Mucosa of rectum (tissue), 2 donors: ENCODE measurements around the gene ZSCAN2.
"Not testable (repeated sequence)": the region's sequence is repeated elsewhere in the genome, so short reads cannot be mapped to it uniquely, and the experiment has no call there.

Experiments
- H3K27ac ChIP-seq, 2 donors: one replicate each; pipeline ENCODE4 v1.7.0; 2013; ENCODE audit warnings: inconsistent platforms in 2 of 2, low read depth in 2 of 2, low read length in 2 of 2
- H3K27me3 ChIP-seq, 2 donors: one replicate each; pipeline ENCODE4 v1.7.0; 2013; ENCODE audit warnings: low read length in 2 of 2; ENCODE audit not compliant: control insufficient read depth in 2 of 2, insufficient read depth in 2 of 2
- H3K36me3 ChIP-seq, 2 donors: one replicate each; pipeline ENCODE4 v1.7.0; 2013; ENCODE audit warnings: low read length in 2 of 2; ENCODE audit not compliant: control insufficient read depth in 2 of 2, insufficient read depth in 2 of 2
- H3K4me1 ChIP-seq, 2 donors: one replicate each; pipeline ENCODE4 v1.7.0; 2013; ENCODE audit warnings: low read length in 2 of 2, mild to moderate bottlenecking in 1 of 2; ENCODE audit not compliant: control insufficient read depth in 2 of 2, insufficient read depth in 2 of 2
- H3K4me3 ChIP-seq, 2 donors: one replicate each; pipeline ENCODE4 v1.7.0; 2013; ENCODE audit warnings: low read length in 2 of 2
- H3K9ac ChIP-seq, 2 donors: one replicate each; pipeline ENCODE4 v1.7.0; 2013; ENCODE audit warnings: low read length in 2 of 2, low read depth in 1 of 2, mild to moderate bottlenecking in 1 of 2
- H3K9me3 ChIP-seq, 2 donors: one replicate each; pipeline ENCODE4 v1.7.0; 2013; ENCODE audit warnings: low read length in 2 of 2; ENCODE audit not compliant: control insufficient read depth in 2 of 2
- donor health status: healthy.
- donor health status: Normal muscosa, but diverticular disease.

Gene ZSCAN2

DNA sequence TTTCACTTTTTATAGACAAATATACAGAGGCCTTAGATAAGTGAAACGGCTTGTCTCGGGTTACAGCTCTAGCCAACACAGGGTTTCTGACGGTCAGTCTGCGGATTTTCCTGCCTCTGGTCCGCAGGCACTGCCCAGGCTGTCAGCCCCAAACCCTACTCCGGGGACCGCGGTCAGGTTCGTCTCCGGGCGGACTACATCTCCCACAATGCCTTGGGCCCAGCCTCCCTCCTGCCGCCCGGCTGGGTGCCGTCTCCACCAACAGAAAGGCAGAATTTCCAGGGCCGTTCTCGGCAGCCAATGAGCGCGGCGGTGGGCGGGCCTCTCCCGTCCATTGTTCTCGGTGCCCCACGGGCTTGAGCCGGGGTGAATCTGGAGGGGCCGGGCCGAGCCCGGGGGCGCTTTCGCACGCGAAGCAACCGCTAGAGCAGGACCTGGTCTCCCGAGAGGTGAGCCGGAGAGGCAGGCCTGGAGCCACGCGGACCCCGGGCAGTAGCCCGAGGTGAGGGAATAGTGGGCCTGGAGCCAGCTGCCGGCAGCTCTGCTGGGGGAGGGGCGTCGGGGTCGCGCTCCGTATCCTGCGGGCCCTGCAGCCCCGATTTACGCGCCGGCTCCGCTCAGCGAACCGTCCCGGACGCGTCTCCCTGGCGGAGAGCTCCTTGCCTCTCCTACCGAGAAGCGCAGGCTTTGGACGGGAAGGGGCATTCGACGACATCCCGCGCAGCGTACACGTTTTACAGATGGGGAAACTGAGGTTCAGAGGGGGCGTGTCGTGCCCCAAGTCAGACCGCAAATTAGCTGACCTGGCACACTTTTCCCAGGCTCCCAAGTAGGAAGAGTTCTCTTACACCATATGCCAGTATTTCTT is at the start of gene ZSCAN2:
TSS of gene ZSCAN2 (plus strand) at position 323 of the 868 bp plus-strand sequence. CDS start 2,919 bp downstream, outside the sequence.
- Histone ChIP-seq H3K4me1 (peaks cover 12 to 16% of the 10 kb centered on the region in 2 donors), H3K27me3 (no peaks in the 10 kb centered on the region), H3K9me3 (no peaks in the 10 kb centered on the region), H3K4me3 (peak within 1 kb of the TSS; percentile 93 to 96), H3K27ac (peak within 1 kb of the TSS; percentile 59 to 61), H3K9ac (peak within 1 kb of the TSS; percentile 89), H3K36me3 (peaks cover 4% of the 10 kb centered on the region in 2 donors)

DNA sequence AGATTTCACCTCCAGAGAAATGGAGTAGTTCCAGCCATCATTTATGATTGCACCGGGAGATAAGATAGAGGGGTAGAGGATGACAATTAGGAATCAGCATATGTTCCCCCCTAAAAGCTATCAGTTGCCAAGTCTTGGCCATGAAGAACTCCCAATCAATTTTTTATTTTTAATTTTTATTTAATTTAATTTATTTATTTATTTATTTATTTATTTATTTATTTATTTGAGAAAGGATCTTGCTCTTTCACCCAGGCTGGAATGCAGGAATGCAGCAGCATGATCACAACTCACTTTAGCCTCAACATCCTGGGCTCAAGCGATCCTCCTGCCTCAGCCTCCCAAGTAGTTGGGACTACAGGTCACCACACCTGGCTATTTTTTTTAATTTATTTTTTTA is 49.2 kb upstream of the ZSCAN2 start:
- not testable (repeated sequence) for H3K4me3 ChIP-seq, H3K9me3 ChIP-seq, H3K9ac ChIP-seq, H3K27me3 ChIP-seq, H3K27ac ChIP-seq, H3K4me1 ChIP-seq, H3K36me3 ChIP-seq

GRCh38 chr15:84552896-84553295 is 47.9 kb upstream of the ZSCAN2 start:
- no peak overlapping the region for H3K9ac ChIP-seq
- no peaks in the 10 kb centered on the region for H3K4me1 ChIP-seq
- H3K27me3 ChIP-seq: no peaks in the 10 kb centered on the region
- no peak overlapping the region for H3K27ac ChIP-seq
- no peaks in the 10 kb centered on the region for H3K9me3 ChIP-seq
- peaks cover 0 to 4% of the 10 kb centered on the region in 2 donors for H3K36me3 ChIP-seq
- no peak overlapping the region for H3K4me3 ChIP-seq

DNA sequence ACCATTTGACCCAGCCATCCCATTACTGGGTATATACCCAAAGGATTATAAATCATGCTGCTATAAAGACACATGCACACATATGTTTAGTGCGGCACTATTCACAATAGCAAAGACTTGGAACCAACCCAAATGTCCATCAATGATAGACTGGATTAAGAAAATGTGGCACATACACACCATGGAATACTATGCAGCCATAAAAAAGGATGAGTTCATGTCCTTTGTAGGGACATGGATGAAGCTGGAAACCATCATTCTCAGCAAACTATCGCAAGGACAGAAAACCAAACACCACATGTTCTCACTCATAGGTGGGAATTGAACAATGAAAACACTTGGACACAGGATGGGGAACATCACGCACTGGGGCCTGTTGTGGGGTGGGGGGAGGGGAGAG is 44.1 kb upstream of the ZSCAN2 start:
- H3K4me1 ChIP-seq, H3K27ac ChIP-seq, H3K9ac ChIP-seq, H3K4me3 ChIP-seq, H3K9me3 ChIP-seq, H3K27me3 ChIP-seq, H3K36me3 ChIP-seq: not testable (repeated sequence)

- H3K9me3 ChIP-seq, H3K27ac ChIP-seq, H3K4me1 ChIP-seq, H3K27me3 ChIP-seq, H3K9ac ChIP-seq, H3K36me3 ChIP-seq, H3K4me3 ChIP-seq: not testable (repeated sequence)
These were observed 32.8 kb upstream of the ZSCAN2 start for GRCh38 chr15:84568021-84568420.

DNA sequence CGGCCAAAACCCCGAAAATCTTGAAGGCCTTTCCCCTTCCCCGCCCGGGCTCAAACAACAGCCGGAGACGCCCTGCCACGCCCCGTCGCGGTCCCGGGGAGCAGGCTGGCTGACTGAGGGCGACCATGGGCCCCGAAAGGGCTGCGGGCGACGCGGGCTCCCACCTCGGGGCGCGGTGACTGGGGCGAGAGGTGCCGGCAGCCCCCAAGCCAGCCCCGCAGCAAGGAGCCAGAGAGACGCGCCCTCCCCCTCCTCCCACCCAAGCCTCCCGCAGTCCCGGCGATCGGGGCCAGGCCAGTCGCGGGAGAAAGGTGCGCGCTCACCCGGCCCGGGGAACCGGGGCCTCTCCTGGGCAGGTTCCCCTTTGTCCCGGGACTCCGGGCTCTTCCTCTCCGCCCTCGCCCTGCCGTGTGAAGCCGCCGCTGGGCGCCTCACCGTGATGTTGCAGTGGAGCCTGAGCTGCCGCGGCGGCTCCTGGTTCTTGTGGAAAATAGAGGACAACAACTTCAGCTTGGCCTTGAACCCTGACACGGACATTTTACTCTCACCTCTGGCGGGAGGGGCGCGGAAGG is 30.6 kb upstream of the ZSCAN2 start:
- H3K27me3 ChIP-seq: no peaks in the 10 kb centered on the region
- peak overlapping the region; percentile 70 to 84 for H3K9ac ChIP-seq
- no peaks in the 10 kb centered on the region for H3K36me3 ChIP-seq
- peaks cover 2 to 3% of the 10 kb centered on the region in 2 donors for H3K4me1 ChIP-seq
- H3K9me3 ChIP-seq: no peaks in the 10 kb centered on the region
- H3K27ac ChIP-seq: peak overlapping the region; percentile 79 to 84
- H3K4me3 ChIP-seq: peak overlapping the region; percentile 73 to 74

DNA sequence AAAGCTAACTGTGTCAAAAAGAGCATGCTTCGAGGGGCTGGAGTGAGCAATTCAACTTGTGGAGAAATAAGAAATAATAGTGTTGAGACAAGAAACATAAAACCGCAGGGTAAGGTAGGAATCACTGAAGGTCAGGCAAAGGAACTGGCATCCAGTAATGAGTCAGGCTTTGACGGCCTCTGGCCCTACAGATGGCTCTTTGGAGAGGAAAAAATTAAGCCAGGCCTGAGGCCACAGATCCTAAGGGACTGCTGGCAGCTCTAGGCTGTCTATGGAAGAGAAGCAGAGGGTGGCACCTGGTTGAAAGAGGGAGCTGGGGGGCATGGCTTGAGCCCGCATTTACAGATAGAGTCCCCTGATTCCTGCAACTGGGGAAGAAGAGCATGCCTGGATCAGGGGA is 28.6 kb upstream of the ZSCAN2 start:
- no peak overlapping the region for H3K27ac ChIP-seq
- no peaks in the 10 kb centered on the region for H3K9me3 ChIP-seq
- H3K4me1 ChIP-seq: peaks cover 2 to 3% of the 10 kb centered on the region in 2 donors

DNA sequence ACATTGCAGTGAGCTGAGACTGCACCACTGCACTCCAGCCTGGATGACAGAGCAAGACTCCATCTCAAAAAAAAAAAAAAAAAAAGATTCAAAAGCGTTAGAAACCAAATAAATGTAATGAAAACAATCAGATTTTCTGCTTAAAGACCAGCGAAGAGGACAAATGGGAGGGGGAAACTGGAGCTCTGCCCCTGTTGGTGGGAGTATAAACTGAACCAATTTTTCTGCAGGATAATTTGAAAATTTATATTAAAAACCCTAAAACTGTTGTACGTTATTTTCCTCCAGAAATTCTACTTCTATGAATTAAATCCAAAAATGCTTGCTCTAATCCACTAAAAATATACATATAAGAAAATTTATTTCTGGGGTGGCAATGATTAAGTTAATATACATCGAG is 25.3 kb upstream of the ZSCAN2 start:
- no peak overlapping the region for H3K27ac ChIP-seq
- H3K9ac ChIP-seq: no peak overlapping the region
- peaks cover 0 to 2% of the 10 kb centered on the region in 2 donors for H3K4me1 ChIP-seq
- no peak overlapping the region for H3K4me3 ChIP-seq
- H3K36me3 ChIP-seq: no peaks in the 10 kb centered on the region
- H3K27me3 ChIP-seq: no peaks in the 10 kb centered on the region
- H3K9me3 ChIP-seq: no peaks in the 10 kb centered on the region

More for the DNA sequence above, 28.6 kb upstream of the ZSCAN2 start:
- Histone ChIP-seq H3K27me3 (no peaks in the 10 kb centered on the region), H3K9ac (no peak overlapping the region), H3K4me3 (no peak overlapping the region), H3K36me3 (no peaks in the 10 kb centered on the region)

DNA sequence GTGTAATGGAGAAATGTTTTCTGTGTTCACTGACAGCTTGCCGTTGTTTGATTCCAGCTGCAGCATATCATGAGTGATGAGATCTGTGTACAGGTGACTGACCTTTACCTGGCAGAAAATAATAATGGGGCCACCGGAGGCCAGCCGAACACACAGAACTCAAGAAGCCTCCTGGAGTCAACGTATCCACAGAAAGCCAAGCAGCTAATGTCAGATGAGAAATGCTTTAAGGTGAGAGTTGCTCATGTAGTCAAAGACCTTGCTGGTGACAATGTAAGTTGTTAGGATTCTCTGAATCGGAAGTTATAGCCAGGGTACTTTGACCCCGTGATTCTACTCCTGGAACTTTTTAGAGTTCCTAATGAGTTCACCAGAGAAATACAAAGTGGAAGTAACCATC is 22.9 kb upstream of the ZSCAN2 start:
- not testable (repeated sequence) for H3K9me3 ChIP-seq, H3K36me3 ChIP-seq, H3K9ac ChIP-seq, H3K27me3 ChIP-seq, H3K27ac ChIP-seq, H3K4me3 ChIP-seq, H3K4me1 ChIP-seq

DNA sequence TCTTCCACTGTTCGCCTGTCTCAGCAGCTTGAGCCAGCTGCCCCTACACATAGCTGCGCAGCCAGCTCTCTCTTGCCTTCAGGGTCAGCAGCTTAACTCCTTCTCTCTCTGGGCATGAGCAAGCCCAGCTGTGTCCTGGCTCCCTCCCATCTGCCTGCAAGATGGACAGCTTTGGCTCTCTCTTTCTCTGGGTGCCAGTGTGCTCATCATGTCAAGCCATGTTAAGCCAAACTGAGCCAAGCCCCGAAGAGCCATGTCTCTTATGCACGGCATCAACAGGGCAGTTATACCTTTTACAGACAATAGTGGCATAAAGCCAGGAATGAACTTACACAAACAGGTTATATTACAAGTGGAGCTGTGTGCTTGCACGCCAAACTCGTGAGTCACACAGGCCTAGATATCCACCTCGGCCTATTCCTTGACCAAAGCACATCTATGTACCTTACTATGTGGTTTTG is 21.5 kb upstream of the ZSCAN2 start:
- not testable (repeated sequence) for H3K9ac ChIP-seq, H3K4me1 ChIP-seq, H3K9me3 ChIP-seq, H3K27me3 ChIP-seq, H3K4me3 ChIP-seq, H3K27ac ChIP-seq, H3K36me3 ChIP-seq
